ENCODE data around the gene CDADC1.
A peak's percentile ranks its signal among the peaks of the same experiment; 100 is the strongest.

CDADC1 gene

DNA sequence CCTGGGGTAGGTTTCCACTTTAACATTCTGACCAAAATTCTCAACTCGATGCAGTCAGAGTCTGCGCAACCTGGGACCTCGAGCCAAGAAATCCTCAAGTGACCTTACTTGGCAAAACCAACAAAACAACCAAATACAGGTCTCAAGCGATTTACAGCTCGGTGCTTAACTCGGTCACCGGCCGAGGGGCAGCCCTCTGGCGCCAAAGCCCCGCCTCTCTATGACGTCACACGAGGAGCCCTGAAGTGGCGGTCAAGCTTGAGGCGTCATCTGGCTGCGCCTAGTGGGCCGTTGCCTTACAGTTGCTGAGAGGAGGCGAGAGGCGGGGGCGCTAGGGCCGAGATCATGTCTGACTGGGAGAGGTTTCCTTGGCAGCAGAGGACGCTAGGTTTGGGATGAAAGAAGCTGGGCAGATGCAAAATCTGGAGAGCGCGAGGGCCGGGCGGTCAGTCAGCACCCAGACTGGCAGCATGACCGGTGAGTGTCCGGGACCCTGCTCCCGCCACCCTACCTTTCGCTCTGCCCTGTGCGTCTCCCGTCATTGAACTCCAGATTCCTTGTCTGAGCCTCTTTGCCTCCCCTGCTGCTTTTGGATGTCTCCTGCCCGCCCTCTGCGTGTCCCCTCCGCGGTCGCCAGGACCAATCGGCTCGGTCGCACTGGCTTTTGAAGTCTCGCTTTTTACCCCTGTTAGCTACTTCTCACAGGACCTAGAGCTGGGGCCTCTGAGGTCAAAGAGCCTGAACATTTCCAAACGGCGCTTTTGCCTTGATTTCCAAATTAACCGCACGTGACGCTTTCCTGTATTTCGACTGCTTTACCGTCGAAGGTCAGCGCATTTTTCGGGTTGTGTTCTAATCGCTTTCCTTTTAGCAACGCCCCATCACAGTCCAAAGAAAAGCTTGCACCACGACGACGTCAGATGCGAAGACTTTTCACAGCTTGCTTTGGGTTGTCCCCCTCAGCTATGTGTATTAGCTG is at the start of gene CDADC1:
CDADC1 (plus strand) TSS at position 283 of the 979 bp plus-strand sequence; CDS start at position 396, 113 bp downstream.
- DNase-seq, result peak; percentile 91

GRCh38 chr13:49206641-49207040 is 41.1 kb upstream of the CDADC1 start:
- DNase-seq, result no peak

DNA sequence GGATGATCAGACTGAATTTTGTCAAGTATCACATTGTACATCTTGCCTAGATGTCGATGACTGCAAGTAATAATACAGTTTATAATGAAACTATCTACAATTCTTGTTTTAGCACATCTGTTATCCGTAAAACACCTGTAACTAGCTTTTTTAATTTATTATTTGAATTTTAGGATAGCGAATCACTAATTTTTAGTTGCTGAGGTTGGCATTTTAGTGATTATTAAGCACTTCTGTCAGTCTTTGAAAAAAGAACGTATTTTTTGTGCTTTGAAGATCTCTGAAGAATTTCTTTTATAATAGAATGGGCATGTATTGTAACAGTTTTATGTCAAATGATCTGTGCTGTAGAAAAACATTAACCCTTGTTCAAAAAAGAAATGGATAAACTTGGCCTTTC is 39.1 kb upstream of the CDADC1 start:
- DNase-seq, result no peak

DNA sequence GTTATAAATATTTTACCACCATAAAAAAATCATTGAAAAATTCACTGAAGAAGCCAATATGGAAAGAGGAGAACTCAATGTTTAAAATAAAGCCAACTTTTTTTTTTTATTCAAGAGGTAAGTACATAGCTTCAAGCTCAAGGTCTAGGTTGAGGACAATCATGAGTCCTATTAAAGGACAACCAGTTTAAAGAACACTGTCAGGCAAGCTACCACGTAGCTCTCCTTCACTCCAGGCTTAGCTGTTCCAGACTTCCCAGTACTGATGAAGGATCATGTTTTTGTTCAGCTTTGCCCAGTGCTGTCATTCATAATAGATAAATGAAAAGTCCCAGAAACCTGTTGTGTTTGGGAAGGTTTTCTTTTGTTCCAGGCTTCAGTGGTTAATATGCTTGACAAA is 37.6 kb upstream of the CDADC1 start:
- no peak for DNase-seq

- no peak for DNase-seq
Observed at GRCh38 chr13:49210669-49211068, 37.1 kb upstream of the CDADC1 start.

- no peak for DNase-seq
Observed at GRCh38 chr13:49213539-49213938, 34.2 kb upstream of the CDADC1 start.

GRCh38 chr13:49213997-49214916 is 33.5 kb upstream of the CDADC1 start:
- DNase-seq, result no peak

GRCh38 chr13:49214917-49215376 is 32.8 kb upstream of the CDADC1 start:
- peak; percentile 22 for DNase-seq

DNA sequence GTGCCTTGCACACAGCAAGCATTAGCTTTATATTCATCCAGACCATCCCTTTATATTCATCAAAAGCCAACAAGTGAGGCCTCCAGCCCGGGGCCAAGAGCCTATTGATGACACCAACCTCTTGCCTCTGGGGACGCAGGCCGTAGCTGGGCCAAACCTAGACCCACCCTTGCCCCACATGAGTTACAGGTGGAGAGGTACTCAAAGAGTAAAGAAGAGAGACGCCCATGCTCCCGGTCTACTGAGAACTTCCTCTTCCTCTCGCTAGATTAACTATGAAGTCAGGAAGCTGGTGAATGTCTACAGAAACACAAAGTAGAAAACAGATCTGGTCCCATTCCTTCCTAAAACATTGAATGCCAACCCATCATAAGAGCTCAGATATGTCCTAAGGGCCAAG is 31.4 kb upstream of the CDADC1 start:
- DNase-seq, result no peak

GRCh38 chr13:49217962-49218492 is 29.7 kb upstream of the CDADC1 start:
- DNase-seq, result no peak

GRCh38 chr13:49218493-49219051 is 29.2 kb upstream of the CDADC1 start:
- DNase-seq, result no peak

GRCh38 chr13:49219647-49220035 is 28.1 kb upstream of the CDADC1 start:
- no peak for DNase-seq

- peak; percentile 23 for DNase-seq
Observed at GRCh38 chr13:49220036-49220855, 27.5 kb upstream of the CDADC1 start, which contains the start of gene MLNR. Gene MLNR (plus strand): TSS chr13:49220338. CDS start chr13:49220338, 0 bp downstream.

DNA sequence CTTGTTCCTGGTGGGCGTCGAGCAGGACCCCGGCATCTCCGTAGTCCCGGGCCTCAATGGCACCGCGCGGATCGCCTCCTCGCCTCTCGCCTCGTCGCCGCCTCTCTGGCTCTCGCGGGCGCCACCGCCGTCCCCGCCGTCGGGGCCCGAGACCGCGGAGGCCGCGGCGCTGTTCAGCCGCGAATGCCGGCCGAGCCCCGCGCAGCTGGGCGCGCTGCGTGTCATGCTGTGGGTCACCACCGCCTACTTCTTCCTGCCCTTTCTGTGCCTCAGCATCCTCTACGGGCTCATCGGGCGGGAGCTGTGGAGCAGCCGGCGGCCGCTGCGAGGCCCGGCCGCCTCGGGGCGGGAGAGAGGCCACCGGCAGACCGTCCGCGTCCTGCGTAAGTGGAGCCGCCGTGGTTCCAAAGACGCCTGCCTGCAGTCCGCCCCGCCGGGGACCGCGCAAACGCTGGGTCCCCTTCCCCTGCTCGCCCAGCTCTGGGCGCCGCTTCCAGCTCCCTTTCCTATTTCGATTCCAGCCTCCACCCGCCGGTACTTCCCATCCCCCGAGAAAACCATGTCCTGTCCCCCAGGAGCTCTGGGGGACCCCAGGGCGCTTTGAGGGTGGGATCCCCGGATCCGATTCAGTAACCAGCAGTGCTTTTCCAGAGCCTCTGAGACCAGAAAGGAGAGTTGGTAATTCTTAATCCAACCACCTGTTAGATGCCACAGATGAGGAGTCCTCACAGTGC is 26.7 kb upstream of the CDADC1 start:
- no peak for DNase-seq

- DNase-seq, result no peak
Observed at GRCh38 chr13:49221590-49221965, 26.1 kb upstream of the CDADC1 start.

DNA sequence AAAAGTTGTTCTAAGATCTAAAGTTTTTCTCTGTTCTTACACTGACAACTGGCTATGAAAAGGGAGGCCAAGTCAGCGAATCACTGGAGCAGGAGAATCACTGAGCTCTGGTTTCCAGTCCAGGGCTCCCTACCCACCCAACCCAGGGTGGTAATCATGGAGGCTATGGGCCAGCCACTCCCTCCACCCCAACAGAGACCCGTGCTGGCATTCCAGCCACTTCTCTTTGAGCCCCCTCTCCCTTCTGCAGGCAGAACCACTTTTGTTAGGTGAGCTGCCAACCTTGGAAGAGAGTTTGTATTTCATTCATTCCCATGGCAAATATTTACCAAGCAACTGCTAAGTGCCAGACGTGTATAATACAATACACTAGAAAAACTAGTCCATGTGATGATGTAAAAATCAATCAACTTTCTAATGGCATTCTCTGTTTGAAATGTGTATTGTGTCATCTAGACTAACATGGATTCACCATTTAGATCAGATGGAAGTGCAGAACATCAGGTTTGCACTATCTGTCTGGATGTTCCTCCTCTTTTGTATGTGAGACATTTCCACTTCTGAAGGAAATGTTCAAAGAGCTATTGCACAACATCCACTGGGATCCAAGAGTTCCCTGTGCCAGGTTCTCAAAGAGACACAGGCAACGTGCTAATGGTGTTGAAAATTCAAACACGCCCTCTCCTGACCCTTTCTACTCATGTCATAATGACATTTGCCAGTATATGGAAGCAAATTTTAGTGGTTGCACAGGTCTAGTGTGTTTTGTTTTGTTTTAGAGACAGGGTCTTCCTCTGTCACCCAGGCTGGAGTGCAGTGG is 22.3 kb upstream of the CDADC1 start:
- DNase-seq, result no peak

- DNase-seq, result no peak
Observed at GRCh38 chr13:49226613-49227012, 21.1 kb upstream of the CDADC1 start.

DNA sequence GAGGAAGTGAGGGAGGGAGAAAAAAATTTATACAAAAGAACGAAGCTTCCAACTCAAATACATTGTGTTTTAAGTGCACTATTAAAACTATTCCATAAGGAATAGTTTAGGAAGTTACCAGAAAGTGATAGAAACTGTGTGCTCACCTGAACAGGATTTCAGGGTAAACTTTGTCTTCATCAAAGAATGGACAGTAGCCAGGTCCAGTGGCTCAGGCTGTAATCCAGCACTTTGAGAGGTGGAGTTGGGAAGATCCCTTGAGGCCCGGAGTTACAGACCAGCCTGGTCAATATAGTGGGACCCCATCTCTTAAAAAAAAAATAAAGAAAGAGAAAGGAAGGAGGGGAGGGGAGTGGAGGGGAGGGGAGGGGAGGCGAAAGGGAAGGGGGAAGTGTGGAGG is 13.0 kb upstream of the CDADC1 start:
- DNase-seq, result no peak

DNA sequence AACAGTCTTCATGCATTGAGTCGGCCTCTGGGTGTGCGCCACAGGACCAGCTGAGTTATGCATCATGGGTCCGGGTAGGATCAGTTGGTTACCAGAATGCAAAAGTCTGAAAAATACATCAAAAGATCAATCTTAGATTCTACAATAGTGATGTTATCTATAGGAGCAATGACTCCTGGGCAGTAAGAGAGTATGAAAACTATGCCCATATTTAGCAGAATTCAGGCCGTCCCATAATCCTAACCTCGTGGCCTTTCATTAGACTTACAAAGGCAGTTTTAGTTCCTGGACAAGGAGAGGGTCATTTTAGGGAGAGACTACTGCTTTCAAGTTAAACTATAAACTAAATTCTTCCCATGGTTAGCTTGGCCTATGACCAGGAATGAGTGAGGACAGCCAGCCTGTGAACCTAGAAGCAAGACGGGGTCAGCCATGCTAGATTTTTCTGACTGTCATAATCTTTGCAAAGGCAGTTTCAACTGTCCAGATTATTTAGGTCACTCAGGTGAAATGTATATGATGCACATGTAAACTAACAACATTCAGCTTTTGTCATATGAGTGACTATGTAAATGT is 11.8 kb upstream of the CDADC1 start:
- DNase-seq, result no peak

DNA sequence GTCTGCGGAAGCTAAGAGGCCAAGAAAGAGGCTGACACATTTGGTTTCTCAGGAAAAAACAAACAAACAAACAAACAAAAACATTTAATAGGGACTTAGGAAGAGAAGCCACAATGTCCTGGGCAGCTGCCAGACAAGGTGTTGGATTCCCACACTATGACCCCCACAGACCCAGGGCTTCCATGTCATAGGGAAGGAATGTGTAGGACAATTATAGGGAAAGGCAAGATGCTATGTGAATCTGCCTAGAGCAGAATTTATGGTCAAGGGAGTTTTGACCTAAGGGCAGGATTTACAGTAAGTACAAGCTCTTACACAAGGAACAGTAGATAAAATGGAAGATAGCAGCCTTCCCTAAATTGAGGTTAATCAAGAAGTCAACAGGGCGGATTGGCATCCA is 9.1 kb upstream of the CDADC1 start:
- no peak for DNase-seq

Data from stimulated activated naive CD4-positive, alpha-beta T cell treated with Interleukin-2 at 50 U/mL for 16 hours (primary cell).